GM19395 (cell line): ENCODE data around the gene CEBPA.

Experiments
- ATAC-seq: cut with Tn5 transposase; IDR thresholded peaks from one replicate; pipeline ENCODE4 v1.9.1; 2021; ENCODE audit warnings: mild to moderate bottlenecking, moderate library complexity; ENCODE audit not compliant: unreplicated experiment

CEBPA gene

GRCh38 chr19:33273881-33274662 lies 28.3 kb downstream of the CEBPA start:
- no peak for ATAC-seq

DNA sequence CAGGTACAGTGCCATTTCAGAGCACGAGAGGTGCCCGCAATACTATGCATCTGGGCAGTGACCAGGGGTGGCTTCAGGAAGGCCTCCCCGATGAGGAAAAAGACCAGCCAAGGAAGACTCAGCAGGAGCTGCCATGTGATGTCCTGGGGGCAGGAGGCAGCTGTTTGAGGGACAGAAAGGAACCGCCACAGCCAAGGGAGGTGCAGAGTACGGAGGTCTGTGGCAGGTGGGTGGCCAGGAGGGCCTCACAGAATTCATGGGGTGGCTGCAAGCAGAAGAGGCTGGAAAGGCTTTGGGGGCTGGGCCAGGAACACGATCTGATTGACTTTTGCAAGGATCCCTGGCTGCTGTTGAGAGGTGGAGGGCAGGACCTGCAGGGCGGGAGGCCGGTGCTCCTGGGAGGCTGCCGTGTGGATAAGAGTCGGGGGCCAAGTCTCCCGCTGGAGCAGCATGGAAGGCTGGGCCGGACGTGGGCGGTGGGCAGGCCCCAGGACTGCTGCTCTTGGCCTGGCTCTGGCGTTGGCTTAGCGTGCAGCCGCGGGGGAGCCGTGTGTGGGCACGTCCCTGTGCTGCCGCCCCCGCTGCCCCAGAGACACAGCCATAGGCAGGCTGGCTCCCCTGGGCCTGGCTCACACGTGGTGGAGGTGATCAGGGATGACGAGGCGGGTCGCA lies 29.1 kb downstream of the CEBPA start:
- no peak for ATAC-seq

GRCh38 chr19:33271246-33272021 lies 30.9 kb downstream of the CEBPA start:
- ATAC-seq, result no peak

DNA sequence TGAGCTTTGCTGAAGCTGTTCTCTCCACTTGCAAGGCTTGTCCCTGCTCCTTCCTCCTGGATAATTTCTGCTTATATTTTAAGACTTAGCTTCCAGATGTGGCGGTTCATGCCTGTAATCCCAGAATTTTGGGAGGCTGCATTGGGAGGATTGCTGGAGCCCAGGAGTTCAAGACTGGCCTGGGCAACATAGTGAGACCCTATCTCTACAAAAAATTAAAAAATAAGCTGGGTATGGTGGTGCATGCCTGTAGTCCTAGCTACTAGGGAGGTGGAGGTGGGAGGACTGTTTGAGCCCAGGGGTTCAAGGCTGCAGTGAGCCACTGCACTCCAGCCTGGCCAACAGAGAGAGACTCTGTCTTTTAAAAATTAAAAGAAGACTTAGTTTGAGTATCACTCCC lies 31.6 kb downstream of the CEBPA start:
- ATAC-seq, result no peak

DNA sequence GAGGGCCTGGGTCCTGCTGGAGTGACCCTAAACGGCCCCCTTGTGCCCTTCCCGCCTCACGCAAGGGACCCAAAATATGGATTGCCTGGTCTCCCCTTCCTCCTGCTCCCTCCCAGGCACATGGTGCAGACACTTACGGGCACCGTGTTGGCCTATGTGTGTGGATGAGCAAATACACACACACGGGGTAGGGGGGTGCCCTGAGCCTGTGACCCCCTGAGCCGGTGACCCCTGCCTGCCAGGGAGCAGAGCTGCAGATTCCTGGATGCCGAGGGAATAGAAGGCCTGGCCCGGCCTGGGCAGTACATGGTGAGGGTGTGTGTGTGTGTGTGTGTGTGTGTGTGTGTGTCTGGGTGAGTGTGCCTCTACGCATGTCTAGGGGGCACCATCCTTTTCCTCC lies 33.3 kb downstream of the CEBPA start:
- ATAC-seq, result no peak

DNA sequence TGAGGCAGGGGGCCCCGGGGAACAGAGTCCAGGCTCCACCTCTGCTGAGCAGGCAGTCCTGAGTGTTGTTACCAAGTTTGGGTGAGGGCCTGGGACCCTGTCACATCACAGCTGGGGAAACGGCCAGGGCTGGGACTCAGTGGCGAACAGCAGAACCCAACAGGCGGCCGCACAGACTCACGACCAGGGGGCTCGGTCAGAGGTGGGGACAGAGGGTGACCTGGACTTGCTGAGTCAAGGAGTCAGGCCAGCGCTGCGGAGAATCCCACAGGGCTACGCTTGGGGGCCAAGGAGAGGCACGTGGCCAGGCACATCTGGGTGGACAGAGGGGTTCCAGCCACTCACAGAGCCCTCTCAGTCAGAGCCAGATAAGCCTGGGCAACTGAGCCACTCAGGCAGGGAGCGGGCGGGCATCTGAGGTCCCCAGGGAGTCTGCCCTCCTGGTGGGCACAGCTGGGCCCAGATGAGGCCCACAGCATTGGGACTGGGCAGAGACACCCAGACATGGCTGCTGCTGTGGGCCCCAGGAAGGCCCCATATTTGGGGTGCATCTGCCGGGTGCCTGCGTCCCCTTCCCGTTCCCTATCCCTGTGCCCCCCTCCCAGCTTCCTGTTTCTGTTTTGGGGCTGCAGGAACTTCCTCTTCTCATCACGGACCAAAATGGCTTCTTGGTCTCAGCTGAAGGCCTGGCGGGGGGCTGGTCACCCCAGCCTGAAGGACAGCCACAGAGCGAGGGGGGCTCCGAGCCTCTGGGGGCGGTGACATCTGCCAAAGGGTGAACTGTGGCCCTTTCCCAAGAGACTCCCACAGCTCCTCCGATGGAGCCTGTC lies 34.0 kb downstream of the CEBPA start:
- ATAC-seq, result no peak

GRCh38 chr19:33267706-33268105 lies 34.6 kb downstream of the CEBPA start:
- no peak for ATAC-seq

GRCh38 chr19:33266974-33267484 lies 35.3 kb downstream of the CEBPA start:
- no peak for ATAC-seq

DNA sequence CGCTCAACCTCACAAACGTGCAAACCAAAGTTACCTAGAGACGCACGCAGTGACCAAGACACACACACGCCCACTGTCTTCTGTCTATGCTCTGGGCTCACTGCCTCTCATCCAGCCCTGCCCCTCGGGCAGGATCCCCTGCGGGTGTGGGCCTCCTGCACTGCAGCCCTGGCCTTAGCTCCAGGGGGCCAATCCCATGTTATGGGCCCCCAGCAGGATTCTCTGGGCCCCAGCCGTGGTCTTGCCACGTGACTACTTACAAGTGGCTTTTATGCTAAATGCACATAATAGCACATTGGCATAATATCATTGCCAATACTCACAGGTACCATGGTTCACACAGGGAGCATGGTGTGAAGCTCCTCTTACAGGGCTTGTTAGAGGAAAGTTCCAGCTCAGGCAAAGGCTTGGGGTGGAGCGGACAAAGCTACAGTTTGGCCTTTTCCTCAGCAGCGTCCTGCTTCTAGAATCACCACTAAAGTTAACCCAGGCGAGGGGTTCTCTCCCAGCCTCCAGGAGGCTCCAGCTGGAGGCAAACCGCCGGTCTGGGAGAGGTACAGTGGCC lies 37.4 kb downstream of the CEBPA start:
- no peak for ATAC-seq

DNA sequence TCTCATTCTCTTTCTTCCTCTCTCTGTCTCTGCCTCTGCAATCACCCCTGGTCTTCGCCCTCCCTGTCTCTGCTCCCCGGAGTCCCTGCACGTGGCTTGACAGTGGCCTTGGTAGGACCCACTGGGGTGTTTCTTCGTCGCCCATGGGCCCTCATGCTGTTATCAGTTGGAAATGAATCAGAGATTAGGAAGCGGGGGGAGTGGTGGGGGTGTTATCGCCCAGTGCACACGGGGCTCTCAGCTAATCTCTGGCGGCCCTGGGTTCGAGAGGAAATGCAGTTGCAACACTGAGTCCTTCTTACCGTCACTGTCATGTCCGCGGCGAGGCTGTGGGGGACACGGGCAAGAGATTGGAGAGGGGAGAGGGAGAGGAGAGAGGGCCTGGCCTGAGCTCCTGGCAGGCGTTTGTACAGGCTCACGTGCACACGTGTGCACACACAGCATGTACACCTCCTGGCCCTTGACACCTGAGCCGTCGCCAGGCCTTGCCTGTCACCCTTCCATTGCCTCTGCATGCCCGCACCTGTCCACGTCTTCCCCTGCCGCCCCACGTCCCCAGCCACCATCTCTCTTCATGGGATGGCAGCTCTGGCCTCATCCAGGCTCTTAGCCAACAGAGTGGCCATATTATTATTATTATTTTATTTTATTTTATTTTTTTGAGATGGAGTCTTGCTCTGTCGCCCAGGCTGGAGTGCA lies 38.9 kb downstream of the CEBPA start:
- ATAC-seq, result no peak

DNA sequence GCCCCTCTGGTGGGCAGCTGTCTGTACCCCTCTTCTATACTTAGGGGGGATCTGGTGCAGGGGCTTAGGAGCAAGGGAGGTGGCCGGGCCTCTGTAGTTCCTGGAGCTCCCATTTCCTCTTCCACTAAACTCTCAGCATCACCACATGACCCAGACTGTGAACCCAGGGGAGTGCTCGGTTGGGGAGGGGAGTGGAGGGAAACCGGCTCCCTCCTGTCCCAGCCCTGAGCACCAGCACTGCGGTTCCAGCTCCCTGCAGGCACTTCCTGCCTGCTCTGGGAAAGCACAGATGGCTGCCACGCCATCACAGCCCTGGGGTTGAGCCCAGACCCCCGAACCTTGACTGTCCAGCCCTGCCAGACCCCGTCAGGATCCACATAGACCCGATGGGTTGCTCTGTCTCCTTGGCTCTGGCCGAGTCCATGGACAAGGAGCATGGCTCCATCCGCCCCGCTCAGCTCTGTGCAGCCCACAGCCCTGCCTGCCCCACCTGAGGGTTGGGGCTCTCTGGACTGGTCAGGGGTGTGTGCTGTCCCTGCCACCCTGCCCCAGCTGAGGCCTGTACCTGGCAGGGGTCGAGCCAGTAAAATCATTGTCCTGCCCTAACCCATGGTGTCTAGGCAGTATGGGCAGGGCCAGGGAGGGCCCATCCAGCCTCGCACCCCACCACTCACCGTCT lies 40.7 kb downstream of the CEBPA start:
- no peak for ATAC-seq

- no peak for ATAC-seq
Measured at GRCh38 chr19:33260628-33261418, 41.5 kb downstream of the CEBPA start.

GRCh38 chr19:33259539-33259938 lies 42.8 kb downstream of the CEBPA start:
- ATAC-seq, result no peak

- ATAC-seq, result no peak
Measured at GRCh38 chr19:33257828-33258227, 44.5 kb downstream of the CEBPA start.

DNA sequence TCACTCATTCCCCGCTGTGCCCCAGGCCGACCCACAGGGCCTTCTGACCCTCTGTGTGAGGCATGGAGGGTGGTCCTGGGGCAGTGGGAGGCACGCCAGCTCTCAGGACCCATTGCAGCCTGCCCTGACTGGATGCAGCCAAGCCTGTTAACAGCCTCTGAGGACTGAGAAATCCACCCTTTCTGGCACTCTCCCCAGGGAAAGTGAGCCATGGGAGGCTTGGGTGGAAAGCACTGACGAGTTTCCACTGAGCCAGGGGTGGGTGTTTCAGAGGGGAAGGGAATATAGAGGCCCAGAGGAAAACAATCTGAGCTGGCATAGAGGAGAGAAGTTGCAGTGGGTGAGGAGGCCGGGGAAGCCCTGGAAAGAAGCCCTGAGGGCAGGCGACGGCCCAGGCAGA lies 46.1 kb downstream of the CEBPA start:
- no peak for ATAC-seq

- ATAC-seq, result no peak
Measured at GRCh38 chr19:33255781-33256180, 46.6 kb downstream of the CEBPA start.

GRCh38 chr19:33254245-33254824 lies 48.0 kb downstream of the CEBPA start:
- no peak for ATAC-seq

GRCh38 chr19:33252971-33253370 lies 49.4 kb downstream of the CEBPA start:
- ATAC-seq, result no peak
